HG02623 (cell line): ENCODE measurements around the gene EME2.

Experiments used
- ATAC-seq: cut with Tn5 transposase; IDR thresholded peaks from one replicate; pipeline ENCODE4 v1.9.1; 2021; ENCODE audit warnings: moderate library complexity; ENCODE audit not compliant: unreplicated experiment

Gene EME2

DNA sequence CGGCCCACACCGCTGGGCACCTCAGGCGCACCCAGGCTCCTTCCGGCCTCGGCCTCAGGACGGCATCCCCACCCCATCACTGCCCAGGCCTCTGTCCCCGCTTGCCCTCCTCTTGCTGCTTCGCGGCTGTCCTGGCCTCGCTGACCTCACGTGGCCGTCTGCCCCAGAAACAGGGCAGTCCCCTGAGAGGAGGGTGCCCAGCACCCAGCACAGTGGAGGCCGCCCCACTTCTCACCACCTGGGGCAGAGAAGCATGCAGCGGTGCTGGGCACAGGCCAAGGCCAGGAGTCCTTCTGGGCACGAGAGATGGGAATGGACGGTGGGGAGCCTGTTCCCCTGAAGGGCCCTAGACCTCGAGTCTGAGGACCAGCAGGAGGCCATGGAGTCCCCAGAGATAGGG is 45.1 kb downstream of the EME2 start:
- no peak for ATAC-seq

DNA sequence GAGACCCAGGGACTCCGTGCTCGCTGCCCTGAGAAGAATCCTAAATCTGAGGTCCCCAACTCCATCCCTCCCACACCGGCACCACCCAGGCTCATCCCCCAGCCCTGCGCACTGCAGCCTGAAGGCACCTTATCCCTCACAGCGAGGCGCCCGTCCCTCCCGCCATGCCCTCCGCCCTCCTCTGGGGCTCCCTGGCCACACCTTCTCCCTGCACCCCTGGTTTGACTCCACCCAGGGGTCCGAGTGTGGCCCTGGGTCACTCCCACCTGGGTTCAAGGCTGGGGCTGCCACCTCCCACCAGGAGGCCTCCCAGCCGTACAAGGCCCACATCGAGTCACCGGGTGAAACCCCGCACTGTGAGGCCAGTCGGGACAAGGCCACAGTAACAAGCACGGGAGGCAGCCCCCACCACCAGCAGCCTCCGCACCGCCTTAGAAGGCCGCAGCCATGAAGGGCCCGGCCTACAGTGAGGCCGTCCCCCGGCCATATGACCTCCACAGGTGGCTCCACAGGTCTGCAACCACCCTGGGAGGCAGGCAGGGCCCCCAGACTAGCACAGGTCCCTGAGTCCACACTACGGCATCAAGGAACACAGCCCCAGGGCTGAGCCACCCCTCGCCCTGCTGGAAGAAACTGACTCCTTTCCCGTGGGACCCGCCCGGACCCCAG is 45.7 kb downstream of the EME2 start:
- ATAC-seq, result no peak

DNA sequence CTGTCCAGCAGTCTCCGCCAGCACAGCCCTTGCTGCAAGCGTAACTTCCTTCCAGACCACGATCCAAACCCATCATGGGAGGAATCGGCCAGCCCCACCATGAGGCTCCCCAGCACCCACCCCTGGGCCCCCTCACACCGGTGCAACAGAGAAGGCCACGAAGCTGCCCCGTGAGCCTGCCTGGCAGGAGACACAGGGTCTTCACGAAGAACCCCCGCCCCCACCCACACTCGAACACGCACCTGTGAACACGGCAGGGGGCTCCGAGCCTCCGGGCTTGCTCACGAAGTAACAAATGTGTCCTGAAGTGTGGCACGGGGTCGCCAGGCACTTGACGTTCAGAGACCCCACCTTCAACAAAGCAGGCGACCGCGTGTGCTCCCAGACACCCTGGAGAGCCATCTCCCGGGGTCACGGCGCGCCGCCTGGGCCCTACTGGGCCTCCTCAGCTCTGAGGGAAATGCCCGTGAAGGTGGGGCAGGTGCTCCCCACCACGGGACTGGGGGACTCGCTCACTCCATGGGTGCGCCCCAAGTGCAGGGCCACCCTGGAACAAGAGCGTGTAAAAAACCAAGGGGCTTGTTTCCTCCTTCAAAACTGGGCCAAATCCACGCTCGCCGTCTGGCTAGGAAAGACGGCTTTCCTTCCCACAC is 46.4 kb downstream of the EME2 start:
- no peak for ATAC-seq

DNA sequence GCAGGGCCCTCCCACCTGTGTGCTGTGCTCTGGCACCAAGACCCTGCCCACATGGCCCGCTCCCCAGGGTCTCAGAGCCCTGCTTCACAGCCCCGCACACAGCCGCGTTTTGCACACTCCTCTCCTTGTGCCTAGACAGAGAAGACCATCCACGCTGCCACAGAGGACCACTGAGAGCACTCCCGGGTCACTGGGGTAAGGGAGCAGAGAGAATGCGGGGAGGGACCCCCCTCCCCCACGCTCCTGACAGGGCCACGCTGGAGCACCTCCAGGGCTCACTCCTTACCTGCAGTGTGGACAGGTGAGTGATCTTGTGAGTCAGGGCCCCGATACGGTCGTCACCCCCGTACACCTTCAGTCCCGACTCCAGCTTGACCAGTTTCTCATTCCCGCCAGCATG is 47.0 kb downstream of the EME2 start:
- ATAC-seq, result no peak

DNA sequence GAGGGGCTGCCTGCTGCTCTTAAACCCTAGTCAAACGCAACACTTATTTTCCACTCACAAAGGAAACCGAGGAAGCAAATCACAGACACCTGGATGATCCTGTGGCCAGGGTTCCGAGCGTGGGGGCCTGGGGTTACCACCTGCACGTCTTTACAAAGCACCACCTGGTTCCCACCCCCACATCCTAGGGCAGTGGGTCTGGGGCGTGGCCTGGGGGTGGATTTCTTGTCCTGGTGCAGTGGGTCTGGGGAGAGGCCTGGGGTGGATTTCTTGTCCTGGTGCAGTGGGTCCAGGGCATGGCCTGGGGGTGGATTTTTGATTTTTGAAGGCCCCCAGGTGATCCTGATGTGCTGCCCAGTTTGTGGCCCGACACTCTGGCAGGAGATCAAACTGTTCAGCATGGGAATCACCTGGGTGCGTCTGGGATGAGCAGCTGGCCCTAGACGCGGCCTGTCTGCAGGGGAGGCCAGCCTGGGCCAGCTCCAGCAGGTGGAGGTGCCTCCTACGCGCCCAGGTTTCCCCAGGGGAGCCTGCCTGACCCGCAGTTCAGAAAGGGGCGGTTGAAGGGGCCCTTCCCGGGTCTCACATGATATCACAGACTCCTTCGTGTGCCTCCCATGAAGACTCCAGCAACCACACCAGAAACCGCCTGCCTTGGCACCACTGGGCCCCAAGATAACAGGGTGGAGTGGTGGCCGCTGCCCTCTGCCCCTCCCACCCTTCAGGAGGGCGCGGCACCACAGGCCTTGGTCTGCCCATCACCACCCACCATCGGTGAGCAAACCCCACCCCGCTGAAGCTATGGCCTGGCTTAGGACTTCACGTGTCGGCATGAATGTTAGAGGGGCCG is 47.7 kb downstream of the EME2 start:
- no peak for ATAC-seq

DNA sequence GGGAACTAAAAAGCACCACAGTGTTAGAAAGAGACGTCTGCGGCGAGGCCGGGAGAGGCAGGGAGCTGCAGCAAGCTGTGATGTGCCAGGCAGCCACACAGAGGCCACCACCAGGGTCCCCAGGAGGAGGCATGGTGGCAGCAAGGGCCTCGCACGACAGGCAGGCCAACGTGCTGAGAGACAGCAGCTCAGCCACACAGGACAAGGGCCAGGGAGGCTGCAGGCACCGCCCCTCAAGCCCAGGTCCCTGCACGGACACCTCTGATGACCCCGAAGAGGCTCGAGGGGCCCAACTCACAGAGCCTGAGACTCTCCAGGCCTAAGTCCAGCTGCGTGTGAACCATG is 48.3 kb downstream of the EME2 start:
- no peak for ATAC-seq

DNA sequence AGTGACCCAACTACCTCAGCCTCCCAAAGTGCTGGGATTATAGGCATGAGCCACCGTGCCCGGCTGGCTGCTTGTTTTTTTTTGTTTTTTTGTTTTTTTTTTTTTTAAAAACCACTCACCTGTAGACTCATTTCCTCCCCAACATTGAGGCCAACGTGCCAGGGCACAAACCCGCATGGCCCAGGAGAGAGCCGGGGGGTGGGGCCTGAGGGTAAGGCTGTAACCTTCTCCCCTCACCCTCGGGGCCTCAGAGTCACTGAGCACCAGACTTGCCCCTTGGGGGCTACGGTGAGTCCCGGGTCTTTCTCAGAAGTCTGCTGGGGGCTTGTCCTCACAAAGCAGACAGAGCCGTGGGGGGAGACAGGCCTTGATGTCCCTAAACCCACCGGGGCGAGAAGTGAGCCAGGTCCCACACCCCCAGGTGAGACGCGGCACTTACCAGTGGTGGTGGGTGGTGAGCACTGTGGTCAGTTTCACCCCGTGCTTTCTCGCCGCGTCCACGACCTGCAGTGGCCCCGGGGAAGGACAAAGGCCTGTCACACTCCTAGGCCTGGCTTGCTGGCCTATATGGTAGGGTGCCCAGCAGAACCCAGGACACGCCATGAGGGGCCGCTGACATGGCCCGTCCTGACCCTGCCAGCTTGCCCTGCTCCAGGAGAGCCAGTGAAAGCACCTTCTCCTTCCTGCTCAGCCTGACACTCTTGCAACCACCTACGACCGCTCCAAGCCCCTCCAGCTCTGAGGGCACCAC is 49.4 kb downstream of the EME2 start:
- ATAC-seq, result no peak

DNA sequence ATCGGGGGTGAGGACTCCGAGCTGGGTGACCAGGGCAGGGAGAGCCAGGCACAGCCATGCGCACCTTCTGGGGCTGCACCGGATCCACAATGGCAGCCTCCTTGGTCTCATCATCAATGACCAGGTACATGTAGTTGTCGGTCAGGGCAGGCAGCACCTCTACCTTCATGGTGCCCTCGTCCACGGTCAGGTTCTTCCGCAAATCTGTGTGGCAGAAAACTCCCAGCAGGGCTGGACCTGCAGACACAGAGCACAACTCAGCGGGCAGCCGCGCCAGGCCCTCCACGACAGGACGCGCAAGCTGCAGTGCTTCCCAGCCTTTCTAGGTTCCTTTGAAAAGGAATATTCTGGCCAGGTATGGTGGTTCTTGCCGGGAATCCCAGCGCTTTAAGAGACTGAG is 50.2 kb downstream of the EME2 start:
- no peak for ATAC-seq

DNA sequence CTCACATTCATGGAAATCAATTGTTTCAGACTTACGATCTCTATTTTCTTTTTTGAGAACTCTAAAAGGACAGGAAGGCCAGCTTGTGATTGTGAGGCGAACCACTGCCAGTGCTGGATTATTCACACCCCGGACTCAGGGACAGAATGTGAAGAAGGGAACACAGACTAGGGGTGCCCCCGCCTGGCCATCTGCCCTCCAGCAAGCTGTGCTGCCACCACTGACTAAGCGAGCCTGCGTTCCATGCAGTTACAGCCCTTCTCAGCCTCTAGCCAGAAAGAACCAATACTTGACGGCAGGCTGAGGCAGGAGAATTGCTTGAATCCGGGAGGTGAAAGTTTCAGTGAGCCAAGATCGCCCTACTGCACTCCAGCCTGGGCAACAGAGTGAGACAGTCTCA is 51.2 kb downstream of the EME2 start:
- no peak for ATAC-seq

DNA sequence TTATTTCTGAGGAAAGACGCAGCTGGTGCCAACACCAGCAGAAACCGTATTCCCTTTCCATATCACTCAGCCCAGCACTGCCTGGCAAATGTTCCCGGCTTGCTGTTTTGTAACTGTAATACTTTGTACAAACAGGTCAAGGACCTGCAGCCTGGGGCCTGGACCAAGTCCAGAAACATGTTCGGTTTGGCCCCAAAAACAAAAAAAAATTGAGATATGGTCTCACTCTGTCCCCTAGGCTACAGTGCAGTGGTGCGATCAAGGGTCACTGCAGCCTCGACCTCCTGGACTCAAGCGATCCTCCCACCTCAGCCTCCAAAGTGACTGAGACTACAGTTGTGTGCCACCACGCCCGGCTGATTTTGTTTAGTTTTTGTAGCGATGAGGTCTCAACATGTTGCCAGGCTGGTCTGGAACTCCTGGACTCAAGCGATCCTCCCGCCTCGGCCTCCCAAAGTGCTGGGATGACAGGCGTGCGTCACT is 52.8 kb downstream of the EME2 start:
- no peak for ATAC-seq
